Forelimb muscle (tissue), 1 donor: ENCODE measurements around the gene RAB27B. TPM values are rescaled to one million over a fixed set of nuclear protein-coding genes. Genes with fewer than 3 reads are reported as not detected.

Experiments
- DNase-seq: peaks from one replicate; pipeline ENCODE4 v3.0.0-alpha.2; 2013; ENCODE audit warnings: low read depth
- polyA plus RNA-seq: library from polyadenylated mRNA; unstranded; fragments of 120-200 nt; gene quantifications from one replicate; pipeline ENCODE4 v1.2.1, GENCODE V29; 2013; ENCODE audit not compliant: insufficient read length

The RAB27B gene
- polyA plus RNA-seq, 1 donor = 0.61 TPM

GRCh38 chr18:54867131-54867530, 38.9 kb downstream of the RAB27B start:
- DNase-seq = no peak

- DNase-seq = no peak
These were observed 43.0 kb downstream of the RAB27B start for GRCh38 chr18:54871231-54871630.

GRCh38 chr18:54872681-54873080, 44.4 kb downstream of the RAB27B start:
- DNase-seq = no peak

DNA sequence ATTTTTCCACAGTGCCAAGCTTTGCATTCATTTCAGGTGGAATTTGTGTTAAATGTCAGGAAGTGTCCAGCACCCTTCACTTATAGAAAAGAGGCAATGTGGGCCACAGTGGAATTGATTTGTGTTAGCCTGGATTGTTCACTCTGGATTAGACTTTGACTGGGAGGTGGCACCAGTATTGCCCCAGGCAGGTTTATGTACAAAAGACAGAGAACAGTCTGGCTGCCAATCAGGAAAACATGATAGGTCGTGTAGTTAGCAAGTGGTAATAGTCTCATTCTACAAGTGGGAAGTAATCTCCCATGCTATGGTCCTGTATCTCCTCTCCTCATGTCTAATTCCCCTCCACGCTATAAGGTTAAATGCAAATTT, 45.6 kb downstream of the RAB27B start:
- no peak for DNase-seq

GRCh38 chr18:54875063-54875462, 46.8 kb downstream of the RAB27B start:
- DNase-seq = no peak

GRCh38 chr18:54877076-54877475, 48.8 kb downstream of the RAB27B start:
- no peak for DNase-seq

DNA sequence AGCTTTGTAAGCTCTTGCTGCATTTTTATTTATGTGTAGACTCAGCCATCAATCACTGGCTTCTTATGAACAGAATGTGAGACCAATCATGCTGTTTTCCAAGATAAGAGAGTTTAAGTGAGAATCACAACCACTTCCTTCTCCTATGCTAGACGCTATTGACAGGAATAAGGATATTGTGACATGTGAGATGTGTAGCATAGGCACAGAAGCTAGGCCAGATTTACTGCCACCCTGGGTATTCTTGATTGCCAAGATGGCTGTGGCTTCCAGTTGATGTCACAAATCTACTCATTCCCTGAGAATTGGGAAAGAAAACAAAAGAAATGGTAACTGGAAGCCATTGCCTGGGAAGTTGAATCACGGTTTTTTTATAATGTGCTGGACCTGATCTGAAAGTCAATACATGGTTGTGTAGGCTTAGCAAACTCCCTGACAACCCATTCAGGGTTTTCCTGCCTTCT, 49.9 kb downstream of the RAB27B start:
- DNase-seq = no peak

- no peak for DNase-seq
These were observed 50.5 kb downstream of the RAB27B start for GRCh38 chr18:54878659-54879358.

DNA sequence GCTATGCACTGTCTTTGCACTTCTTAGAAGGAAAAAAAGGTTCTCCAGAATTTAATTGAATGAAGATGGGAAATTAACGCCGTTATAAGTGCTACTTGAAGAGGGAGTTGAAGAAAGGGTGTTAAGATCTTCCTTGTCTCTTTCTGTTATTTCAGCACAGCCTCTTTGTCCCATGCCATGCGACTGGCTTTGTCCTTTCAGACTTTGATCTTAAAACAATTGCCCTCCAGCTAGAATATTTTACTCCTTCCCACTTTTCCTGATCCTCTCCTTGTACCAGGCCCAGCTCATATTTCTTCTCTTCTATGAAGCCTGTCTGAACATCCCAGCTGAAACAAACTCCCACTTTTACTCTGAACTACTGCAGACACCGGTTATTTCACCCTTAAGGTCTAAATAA, 51.4 kb downstream of the RAB27B start:
- no peak for DNase-seq

- DNase-seq = no peak
These were observed 52.3 kb downstream of the RAB27B start for GRCh38 chr18:54880395-54881105.

DNA sequence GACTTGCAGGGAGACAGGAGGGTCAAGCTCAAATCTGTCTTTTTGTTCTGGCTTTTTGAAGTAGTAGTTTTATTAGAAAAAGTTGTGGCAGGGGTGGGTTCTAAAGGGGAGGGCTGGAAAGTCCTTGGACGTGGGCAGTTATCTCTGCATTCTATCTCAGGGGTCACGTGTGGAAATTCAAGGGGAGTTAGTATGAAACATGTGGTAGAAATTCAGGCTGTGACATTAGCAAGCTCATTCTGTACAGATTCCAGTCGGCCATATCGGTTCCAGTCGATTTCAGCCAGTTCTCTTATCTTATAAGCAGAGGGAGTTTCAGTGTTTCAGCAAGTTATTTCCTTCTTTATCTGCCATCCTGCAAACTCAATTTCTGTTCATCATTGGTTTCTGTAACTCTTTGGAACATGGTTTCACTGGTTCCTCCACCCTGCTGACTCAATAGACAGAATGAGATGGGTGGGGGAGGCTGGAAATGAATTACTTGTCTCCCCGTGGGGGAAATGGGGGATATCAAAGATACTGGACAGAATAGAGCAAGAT, 53.0 kb downstream of the RAB27B start:
- no peak for DNase-seq

- DNase-seq = no peak
These were observed 54.0 kb downstream of the RAB27B start for GRCh38 chr18:54882318-54882717.

DNA sequence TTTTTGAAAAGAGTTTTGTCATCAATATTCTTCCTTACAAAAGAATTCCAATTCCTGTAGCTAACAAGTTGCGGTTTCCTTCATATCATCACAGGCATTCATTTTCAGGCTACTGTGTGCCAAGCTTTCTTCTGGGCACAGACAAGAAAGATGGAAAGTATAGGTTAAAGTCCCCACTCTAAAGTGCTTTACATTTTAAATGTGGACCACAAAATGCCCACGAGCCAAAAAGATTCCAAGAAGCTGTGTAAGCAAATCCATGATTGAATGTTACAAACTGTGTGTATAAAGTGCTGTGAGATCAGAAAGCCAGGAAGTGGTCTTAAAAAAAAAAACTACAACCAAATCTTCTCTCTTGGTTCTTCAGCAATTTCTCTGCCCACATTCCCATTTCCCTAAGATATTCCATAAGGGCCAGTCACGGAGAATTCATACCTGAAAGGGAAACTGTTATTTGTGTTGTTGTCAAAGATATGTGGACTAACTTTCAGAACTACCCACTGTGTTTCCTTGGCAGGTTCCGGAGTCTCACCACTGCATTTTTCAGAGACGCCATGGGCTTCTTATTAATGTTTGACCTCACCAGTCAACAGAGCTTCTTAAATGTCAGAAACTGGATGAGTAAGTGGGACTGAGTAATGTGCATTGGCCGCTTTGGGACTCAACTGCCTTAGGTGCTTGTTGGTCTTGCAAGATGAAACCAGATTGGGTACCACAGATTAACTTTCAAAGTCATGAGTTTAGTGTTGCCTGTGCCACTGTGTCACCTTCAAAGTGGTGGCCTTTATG, 55.7 kb downstream of the RAB27B start:
- no peak for DNase-seq

GRCh38 chr18:54888378-54888777, 60.1 kb downstream of the RAB27B start:
- no peak for DNase-seq

DNA sequence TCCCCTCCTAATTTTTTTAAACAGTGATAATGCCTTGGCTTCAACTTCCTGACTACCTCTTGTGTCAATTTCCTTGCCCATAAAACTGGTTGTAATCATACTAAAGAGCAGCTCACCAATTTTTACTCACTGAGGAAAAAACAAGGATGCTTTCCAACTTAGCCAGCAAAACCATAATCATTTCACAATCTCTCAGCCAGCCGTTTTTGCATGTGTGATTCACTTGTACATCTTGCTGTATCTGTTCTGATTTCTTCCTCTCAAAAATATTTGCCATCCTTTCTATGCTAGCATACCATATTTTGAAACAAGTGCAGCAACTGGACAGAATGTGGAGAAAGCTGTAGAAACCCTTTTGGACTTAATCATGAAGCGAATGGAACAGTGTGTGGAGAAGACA, 60.7 kb downstream of the RAB27B start:
- no peak for DNase-seq

DNA sequence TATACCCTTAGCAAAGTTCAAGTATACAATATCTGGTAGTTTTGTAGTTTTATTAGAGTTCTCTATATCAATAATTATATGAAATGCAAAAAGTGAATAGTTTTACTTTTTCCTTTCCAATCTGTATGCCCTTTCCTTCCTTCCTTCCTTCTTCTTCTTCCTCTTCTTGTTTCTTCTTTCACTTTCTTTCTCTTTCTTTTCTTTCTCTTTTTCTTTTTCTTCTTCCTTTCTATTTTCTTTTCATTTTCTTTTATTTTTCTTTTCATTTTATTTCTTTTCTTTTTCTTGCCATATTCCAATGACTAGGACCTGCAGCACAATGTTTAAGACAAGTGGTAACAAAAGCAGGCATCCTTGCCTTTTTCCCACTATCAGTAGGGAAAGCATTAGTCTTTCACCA, 71.2 kb downstream of the RAB27B start:
- DNase-seq = no peak

DNA sequence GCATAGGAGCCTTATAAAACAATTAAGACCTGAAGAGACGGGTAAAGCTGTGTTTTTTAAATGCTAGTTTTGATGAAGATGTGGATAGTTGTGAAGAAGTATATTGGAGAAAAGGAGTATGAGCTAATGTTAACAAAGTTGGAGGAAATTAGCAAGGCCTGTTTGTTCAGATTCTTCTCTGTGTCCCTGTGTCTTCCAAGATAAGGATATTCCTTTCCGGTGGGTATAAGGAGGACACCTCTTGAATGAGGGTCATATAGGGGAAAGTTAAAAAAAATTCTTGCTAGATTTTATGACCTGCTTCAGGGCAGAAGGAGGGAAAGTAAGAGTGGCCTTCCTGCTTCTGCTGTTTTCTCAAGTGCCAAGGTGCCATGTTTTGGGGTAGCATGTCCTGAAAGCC, 72.0 kb downstream of the RAB27B start:
- DNase-seq = no peak

DNA sequence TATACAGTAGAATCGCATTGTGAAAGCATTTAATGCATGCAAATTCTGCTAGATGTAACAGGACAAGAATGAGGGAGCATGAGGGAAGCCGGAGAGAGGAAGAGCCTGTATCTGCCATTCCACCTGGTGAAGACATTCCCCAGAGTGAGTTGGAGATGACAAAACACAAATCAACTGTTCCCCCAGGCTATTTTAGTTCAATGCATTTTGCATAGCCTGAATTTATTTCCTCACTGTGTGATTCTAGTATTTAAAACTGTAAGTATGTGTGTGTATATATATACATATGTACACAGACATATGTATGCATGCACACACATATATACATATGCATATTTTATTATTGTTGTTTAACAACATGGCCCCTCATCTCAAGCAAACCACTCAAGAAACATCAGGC, 76.3 kb downstream of the RAB27B start:
- DNase-seq = no peak

DNA sequence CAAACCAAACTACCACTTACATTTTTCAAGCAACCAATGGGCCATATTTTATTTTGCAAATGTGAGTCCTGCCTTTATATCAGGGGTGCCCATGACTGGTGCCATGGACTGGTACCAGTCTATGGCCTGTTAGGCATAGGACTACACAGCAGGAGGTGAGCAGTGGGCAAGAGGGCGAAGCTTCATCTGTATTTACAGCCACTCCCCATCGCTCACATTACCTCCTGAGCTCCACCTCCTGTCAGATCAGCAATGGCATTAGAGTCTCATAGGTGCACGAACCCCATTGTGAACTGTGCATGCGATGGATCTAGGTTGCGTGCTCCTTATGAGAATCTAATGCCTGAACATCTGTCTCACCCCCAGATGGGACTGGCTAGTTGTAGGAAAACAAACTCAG, 77.4 kb downstream of the RAB27B start:
- no peak for DNase-seq

DNA sequence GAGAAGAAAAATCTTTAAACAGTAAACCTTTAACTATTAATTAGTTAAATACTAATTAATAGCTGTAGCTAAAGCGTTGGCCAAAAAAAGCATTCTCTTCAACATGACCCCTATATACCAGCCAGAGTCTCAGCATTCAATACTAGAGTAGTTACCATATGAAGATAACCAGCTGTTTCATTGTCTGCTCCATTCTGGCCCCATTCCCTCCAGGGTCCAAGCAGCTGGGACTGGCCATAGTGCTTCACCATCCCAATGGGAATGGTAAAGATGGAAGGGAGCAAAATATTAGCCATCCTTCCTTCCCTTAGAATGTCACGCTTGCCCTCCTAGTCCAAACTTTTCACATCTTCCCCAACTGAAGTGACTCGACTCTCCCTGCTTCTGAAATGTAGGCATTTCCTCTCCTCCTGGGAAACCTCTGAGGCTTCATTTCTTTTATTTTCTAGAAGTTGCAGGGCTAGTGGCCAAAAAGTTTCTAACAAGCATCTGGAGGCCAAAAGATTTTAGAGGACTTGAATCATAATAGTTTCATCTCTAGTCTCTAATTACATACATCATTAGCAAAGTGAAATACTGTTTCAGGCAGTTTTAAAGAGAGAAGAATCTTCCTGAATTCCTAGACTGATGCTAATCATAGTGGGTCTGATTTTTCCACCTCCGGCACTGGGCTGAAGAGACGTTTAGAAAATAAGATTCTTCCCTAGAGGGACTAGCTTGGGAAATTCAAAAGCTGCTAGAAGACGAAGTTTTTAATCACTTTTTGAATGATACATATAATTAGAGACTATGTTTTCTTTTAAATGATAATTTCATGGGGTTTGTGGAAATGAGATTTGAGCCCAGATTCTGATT, 78.3 kb downstream of the RAB27B start:
- DNase-seq = no peak

- DNase-seq = no peak
These were observed 81.3 kb downstream of the RAB27B start for GRCh38 chr18:54909538-54909937.
